T-helper 2 cell (primary cell): ENCODE data around the gene GTF2IRD1.
"Not testable (repeated sequence)": the region's sequence is repeated elsewhere in the genome, so short reads cannot be mapped to it uniquely, and the experiment has no call there.

Experiments used
- DNase-seq, 5 experiments: peaks; one replicate each; pipeline versions ENCODE4 v3.0.0 to v3.0.0-alpha.2; 2012 to 2022

The GTF2IRD1 gene

GRCh38 chr7:74495112-74496086 is 41.7 kb downstream of the GTF2IRD1 start:
- no peak for DNase-seq

GRCh38 chr7:74496272-74496671 is 42.6 kb downstream of the GTF2IRD1 start:
- no peak for DNase-seq

GRCh38 chr7:74496773-74497172 is 43.1 kb downstream of the GTF2IRD1 start:
- DNase-seq, result not testable (repeated sequence)

GRCh38 chr7:74498354-74498753 is 44.6 kb downstream of the GTF2IRD1 start:
- no peak for DNase-seq

- no peak for DNase-seq
Observed at GRCh38 chr7:74498996-74499834, 45.5 kb downstream of the GTF2IRD1 start.

- DNase-seq, result no peak
Observed at GRCh38 chr7:74499835-74500388, 46.2 kb downstream of the GTF2IRD1 start.

- DNase-seq, result no peak
Observed at GRCh38 chr7:74501298-74501697, 47.6 kb downstream of the GTF2IRD1 start.

- DNase-seq, result no peak
Observed at GRCh38 chr7:74502216-74502891, 48.6 kb downstream of the GTF2IRD1 start.

GRCh38 chr7:74503061-74503460 is 49.4 kb downstream of the GTF2IRD1 start:
- DNase-seq, result no peak

GRCh38 chr7:74503943-74504342 is 50.2 kb downstream of the GTF2IRD1 start:
- no peak for DNase-seq

GRCh38 chr7:74505471-74506324 is 52.0 kb downstream of the GTF2IRD1 start:
- DNase-seq, result no peak

- no peak for DNase-seq
Observed at GRCh38 chr7:74506325-74506724, 52.6 kb downstream of the GTF2IRD1 start.

GRCh38 chr7:74507538-74508319 is 54.0 kb downstream of the GTF2IRD1 start:
- DNase-seq, result no peak

- DNase-seq, result not testable (repeated sequence)
Observed at GRCh38 chr7:74509453-74509852, 55.7 kb downstream of the GTF2IRD1 start.

- no peak for DNase-seq
Observed at GRCh38 chr7:74511345-74511744, 57.6 kb downstream of the GTF2IRD1 start.

- no peak for DNase-seq
Observed at GRCh38 chr7:74512762-74513161, 59.1 kb downstream of the GTF2IRD1 start.

GRCh38 chr7:74514131-74514591 is 60.5 kb downstream of the GTF2IRD1 start:
- no peak for DNase-seq

GRCh38 chr7:74515276-74515675 is 61.6 kb downstream of the GTF2IRD1 start:
- no peak for DNase-seq

GRCh38 chr7:74516214-74516613 is 62.5 kb downstream of the GTF2IRD1 start:
- DNase-seq, result no peak

- no peak for DNase-seq
Observed at GRCh38 chr7:74518041-74518440, 64.3 kb downstream of the GTF2IRD1 start.

GRCh38 chr7:74518654-74519053 is 64.9 kb downstream of the GTF2IRD1 start:
- DNase-seq, result no peak
